SK-N-MC (cell line): ENCODE results near the gene CD79B.

Source experiments
- EZH2 ChIP-seq: fragments of 200-600 bp; sonication (generic); IDR thresholded peaks from one replicate; pipeline ENCODE4 v1.6.1; 2017; ENCODE audit warnings: antibody characterized with exemption
- POLR2AphosphoS5 ChIP-seq: IDR thresholded peaks from 2 replicates; pipeline ENCODE4 v1.6.1; 2012; ENCODE audit warnings: mild to moderate bottlenecking, low read depth, low read length, borderline replicate concordance

- TF ChIP-seq EZH2 (no peak), POLR2AphosphoS5 (no peak)
Observed at GRCh38 chr17:63976702-63977101, 44.6 kb upstream of the CD79B start.
